PC-3 (cell line): ENCODE results near the gene KLF13.

ENCODE experiments used
- EZH2phosphoT487 ChIP-seq: fragments of 300-600 bp; sonication (generic); IDR thresholded peaks from 2 replicates; pipeline ENCODE4 v1.6.1; 2018; ENCODE audit warnings: mild to moderate bottlenecking, antibody characterized with exemption, low read length, borderline replicate concordance
- TF ChIP-seq, protein P1 (sequence below): fragments of 300-600 bp; sonication (generic); conservative IDR thresholded peaks from 2 replicates; pipeline ENCODE4 v1.5.1; 2017; ENCODE audit warnings: antibody characterized with exemption, low read depth, mild to moderate bottlenecking, low read length

DNA sequence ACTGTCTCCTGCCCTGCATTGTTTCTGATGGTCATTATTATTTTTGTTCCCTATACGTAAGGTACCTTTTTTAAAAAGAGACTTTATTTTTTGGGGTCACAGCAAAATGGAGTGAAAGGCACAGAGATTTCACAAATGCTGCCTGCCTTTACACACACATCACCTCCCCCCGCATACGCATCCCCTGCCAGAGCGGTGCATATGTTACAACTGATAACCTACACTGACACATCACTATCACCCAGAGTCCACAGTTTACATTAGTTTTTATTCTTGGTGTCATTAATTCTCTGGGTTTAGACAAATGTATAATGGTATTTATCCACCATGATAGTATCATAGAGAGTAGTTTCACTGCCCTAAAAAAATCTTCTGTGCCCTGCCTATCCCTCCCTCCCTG is 43.6 kb upstream of the KLF13 start:
- TF ChIP-seq, protein P1, sequence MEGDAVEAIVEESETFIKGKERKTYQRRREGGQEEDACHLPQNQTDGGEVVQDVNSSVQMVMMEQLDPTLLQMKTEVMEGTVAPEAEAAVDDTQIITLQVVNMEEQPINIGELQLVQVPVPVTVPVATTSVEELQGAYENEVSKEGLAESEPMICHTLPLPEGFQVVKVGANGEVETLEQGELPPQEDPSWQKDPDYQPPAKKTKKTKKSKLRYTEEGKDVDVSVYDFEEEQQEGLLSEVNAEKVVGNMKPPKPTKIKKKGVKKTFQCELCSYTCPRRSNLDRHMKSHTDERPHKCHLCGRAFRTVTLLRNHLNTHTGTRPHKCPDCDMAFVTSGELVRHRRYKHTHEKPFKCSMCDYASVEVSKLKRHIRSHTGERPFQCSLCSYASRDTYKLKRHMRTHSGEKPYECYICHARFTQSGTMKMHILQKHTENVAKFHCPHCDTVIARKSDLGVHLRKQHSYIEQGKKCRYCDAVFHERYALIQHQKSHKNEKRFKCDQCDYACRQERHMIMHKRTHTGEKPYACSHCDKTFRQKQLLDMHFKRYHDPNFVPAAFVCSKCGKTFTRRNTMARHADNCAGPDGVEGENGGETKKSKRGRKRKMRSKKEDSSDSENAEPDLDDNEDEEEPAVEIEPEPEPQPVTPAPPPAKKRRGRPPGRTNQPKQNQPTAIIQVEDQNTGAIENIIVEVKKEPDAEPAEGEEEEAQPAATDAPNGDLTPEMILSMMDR: no peak
- no peak for TF ChIP-seq EZH2phosphoT487
